ENCODE data around the gene ADRA1B. TPM values are rescaled to one million over a fixed set of nuclear protein-coding genes. Genes with fewer than 3 reads are reported as not detected.

ADRA1B gene
- total RNA-seq, 2 donors from 2014 or later: 0.60 to 0.68 TPM

DNA sequence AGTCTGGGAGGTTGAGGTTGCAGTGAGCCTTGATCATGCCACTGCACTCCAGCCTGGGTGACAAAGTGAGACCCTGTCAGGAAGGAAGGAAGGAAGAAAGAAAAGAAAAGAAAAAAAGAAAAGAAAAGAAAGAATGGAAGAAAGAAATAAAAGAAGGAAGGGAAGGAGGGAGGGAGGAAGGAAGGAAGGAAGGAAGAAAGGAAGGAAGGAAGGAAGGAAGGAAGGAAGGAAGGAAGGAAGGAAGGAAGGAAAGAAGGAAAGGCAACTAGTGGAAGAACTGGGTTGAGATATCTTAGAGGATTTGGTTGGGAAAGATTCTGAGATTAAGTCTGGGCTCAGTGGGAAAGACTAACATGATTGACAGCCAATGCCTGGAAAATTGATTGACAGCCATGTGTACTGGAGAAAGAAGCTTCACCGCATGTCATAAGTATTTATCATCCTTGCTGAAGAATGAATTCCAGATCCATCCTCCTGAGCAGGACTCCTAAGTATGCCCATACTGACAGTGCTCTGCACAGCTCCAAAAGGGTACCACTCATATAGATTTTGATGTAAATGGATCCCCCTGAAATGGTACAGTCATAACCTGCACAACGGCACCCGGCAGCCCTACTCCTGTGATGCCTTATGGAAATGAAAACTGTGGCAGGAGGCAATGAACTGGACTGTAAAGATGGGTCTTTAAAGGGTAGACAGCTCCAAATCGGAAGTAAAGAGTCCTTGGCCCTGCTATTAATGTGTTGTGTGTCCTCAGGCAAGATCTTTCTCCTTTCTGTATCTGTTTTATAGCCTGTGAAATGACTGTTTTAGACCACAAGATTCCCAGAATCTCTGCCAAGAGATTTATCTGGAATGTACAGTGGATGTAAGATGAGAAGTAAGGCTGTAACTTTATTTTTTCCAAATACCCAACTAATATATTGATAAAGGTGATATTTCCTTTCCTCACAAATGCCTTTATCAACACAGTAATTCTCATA, 16.9 kb upstream of the ADRA1B start:
- H3K27ac ChIP-seq (ENCODE audit: low read depth, low read length): no peak overlapping the region
- TF ChIP-seq, protein P1, sequence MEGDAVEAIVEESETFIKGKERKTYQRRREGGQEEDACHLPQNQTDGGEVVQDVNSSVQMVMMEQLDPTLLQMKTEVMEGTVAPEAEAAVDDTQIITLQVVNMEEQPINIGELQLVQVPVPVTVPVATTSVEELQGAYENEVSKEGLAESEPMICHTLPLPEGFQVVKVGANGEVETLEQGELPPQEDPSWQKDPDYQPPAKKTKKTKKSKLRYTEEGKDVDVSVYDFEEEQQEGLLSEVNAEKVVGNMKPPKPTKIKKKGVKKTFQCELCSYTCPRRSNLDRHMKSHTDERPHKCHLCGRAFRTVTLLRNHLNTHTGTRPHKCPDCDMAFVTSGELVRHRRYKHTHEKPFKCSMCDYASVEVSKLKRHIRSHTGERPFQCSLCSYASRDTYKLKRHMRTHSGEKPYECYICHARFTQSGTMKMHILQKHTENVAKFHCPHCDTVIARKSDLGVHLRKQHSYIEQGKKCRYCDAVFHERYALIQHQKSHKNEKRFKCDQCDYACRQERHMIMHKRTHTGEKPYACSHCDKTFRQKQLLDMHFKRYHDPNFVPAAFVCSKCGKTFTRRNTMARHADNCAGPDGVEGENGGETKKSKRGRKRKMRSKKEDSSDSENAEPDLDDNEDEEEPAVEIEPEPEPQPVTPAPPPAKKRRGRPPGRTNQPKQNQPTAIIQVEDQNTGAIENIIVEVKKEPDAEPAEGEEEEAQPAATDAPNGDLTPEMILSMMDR (conservative IDR thresholded peaks at IDR 0.05): no peak
- Mint-ChIP-seq H3K4me3 (no peak overlapping the region), H3K4me1 (peaks cover 4% of the 10 kb centered on the region), H3K9me3 (no peaks in the 10 kb centered on the region), H3K27ac (no peak overlapping the region), H3K36me3 (ENCODE audit: low read depth) (no peaks in the 10 kb centered on the region), H3K27me3 (ENCODE audit: insufficient read depth) (peaks cover 6% of the 10 kb centered on the region)
- WGBS, 2 experiments (ENCODE audit: insufficient coverage in 1 of 2, insufficient read length in 1 of 2): 94% methylated on average over 3 to 4 of the region's 4 CpGs
- H3K27me3 ChIP-seq (ENCODE audit: control insufficient read depth, insufficient read depth, low read length, poor library complexity, severe bottlenecking): no peaks in the 10 kb centered on the region
- DNase-seq: no peak
- no peak overlapping the region for H3K4me3 ChIP-seq (ENCODE audit: low read length)
- no peaks in the 10 kb centered on the region for H3K4me1 ChIP-seq (ENCODE audit: control insufficient read depth, insufficient read depth, low read length)
- no peaks in the 10 kb centered on the region for H3K9me3 ChIP-seq (ENCODE audit: control insufficient read depth, low read length)
- H3K9ac ChIP-seq (ENCODE audit: extremely low read depth, low read length, poor library complexity, severe bottlenecking): no peak overlapping the region
- no peaks in the 10 kb centered on the region for H3K36me3 ChIP-seq (ENCODE audit: control insufficient read depth, insufficient read depth, low read length)

DNA sequence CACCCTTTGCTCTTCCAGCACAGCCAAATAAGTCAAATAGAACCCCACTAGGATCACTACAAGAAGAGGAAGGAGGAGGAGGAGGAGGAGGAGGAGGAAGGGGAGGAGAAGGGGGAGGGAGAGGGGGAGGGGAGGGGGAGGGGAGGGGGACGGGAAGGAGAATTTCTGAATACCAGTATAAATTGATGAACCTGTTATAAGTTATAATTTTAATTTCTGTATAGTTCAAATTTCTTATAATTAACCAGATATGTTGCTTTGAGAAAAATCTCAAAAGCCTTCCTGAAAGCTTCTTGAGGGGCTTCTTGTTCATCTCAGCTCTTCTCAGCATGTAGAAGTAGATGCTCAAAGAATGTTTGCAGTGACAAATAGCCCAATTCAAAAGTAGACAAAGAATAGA, 15.0 kb upstream of the ADRA1B start:
- DNase-seq: no peak
- Histone ChIP-seq H3K36me3 (ENCODE audit: control insufficient read depth, insufficient read depth, low read length) (no peaks in the 10 kb centered on the region), H3K4me3 (ENCODE audit: low read length) (no peak overlapping the region), H3K9ac (ENCODE audit: extremely low read depth, low read length, poor library complexity, severe bottlenecking) (no peak overlapping the region), H3K4me1 (ENCODE audit: control insufficient read depth, insufficient read depth, low read length) (no peaks in the 10 kb centered on the region), H3K27me3 (ENCODE audit: control insufficient read depth, insufficient read depth, low read length, poor library complexity, severe bottlenecking) (no peaks in the 10 kb centered on the region), H3K9me3 (ENCODE audit: control insufficient read depth, low read length) (no peaks in the 10 kb centered on the region), H3K27ac (ENCODE audit: low read depth, low read length) (no peak overlapping the region)
- peaks cover 6% of the 10 kb centered on the region for H3K27me3 Mint-ChIP-seq (ENCODE audit: insufficient read depth)
- no peak overlapping the region for H3K4me3 Mint-ChIP-seq
- no peaks in the 10 kb centered on the region for H3K36me3 Mint-ChIP-seq (ENCODE audit: low read depth)
- H3K9me3 Mint-ChIP-seq: no peaks in the 10 kb centered on the region
- TF ChIP-seq, protein P1 (conservative IDR thresholded peaks at IDR 0.05): no peak
- WGBS, 2 experiments (ENCODE audit: insufficient coverage in 1 of 2, insufficient read length in 1 of 2): no CpG with 5 or more reads among the region's 1 CpG
- no peaks in the 10 kb centered on the region for H3K4me1 Mint-ChIP-seq
- no peak overlapping the region for H3K27ac Mint-ChIP-seq

DNA sequence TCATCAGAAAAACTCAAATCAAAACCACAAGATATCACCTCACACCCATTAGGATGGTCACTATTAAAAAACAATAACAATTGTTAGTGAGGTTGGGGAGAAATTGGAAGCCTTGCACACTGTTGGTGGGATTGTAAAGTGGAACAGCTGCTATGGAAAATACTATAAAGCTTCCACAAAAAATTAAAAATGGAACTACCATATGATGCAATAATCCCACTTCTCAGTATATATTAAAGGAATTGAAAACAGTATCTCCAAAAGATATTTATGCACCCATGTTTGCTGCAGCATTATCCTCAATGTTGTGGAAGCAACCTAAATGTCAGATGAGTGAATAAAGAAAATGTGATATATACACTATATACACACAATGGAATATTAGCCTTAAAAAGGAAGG, 14.5 kb upstream of the ADRA1B start:
- H3K36me3 ChIP-seq (ENCODE audit: control insufficient read depth, insufficient read depth, low read length): no peaks in the 10 kb centered on the region
- H3K4me1 Mint-ChIP-seq: no peaks in the 10 kb centered on the region
- TF ChIP-seq, protein P1 (conservative IDR thresholded peaks at IDR 0.05): no peak
- H3K36me3 Mint-ChIP-seq (ENCODE audit: low read depth): no peaks in the 10 kb centered on the region
- no peak overlapping the region for H3K27ac Mint-ChIP-seq
- no peaks in the 10 kb centered on the region for H3K9me3 ChIP-seq (ENCODE audit: control insufficient read depth, low read length)
- H3K4me3 Mint-ChIP-seq: no peak overlapping the region
- no peaks in the 10 kb centered on the region for H3K9me3 Mint-ChIP-seq
- H3K9ac ChIP-seq (ENCODE audit: extremely low read depth, low read length, poor library complexity, severe bottlenecking): no peak overlapping the region
- H3K4me1 ChIP-seq (ENCODE audit: control insufficient read depth, insufficient read depth, low read length): no peaks in the 10 kb centered on the region
- H3K27me3 Mint-ChIP-seq (ENCODE audit: insufficient read depth): peaks cover 6% of the 10 kb centered on the region
- H3K27me3 ChIP-seq (ENCODE audit: control insufficient read depth, insufficient read depth, low read length, poor library complexity, severe bottlenecking): no peaks in the 10 kb centered on the region
- no peak overlapping the region for H3K4me3 ChIP-seq (ENCODE audit: low read length)
- DNase-seq: no peak
- H3K27ac ChIP-seq (ENCODE audit: low read depth, low read length): no peak overlapping the region
